ENCODE data around the gene TRIM37.
"Not testable (repeated sequence)": the region's sequence is repeated elsewhere in the genome, so short reads cannot be mapped to it uniquely, and the experiment has no call there.

Gene TRIM37

DNA sequence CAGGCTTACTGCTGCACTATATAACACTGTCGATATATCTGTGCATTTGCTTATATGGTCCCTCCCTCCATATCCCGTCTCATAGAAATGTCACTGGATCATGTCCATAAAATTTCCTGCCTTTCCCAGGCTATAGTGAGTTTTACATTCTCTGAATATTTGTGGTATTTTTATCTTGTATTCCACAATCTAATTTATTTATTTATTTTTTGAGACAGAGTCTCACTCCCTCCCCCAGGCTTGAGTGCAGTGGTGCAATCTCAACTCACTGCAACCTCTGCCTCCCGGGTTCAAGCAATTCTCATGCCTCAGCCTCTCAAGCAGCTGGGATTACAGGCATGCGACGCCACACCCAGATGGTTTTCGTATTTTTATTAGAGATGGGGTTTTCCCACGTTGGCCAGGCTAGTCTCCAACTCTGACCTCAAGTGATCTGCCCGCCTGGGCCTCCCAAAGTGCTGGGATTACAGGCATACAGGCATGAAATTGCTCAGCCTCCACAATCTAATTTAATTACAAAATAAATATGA, 12.9 kb downstream of the TRIM37 start:
- no peak for TF ChIP-seq ZNF274 (IDR thresholded peaks at IDR 0.05; ENCODE audit: low read depth, low read length)
- H3K4me3 ChIP-seq (ENCODE audit: low read length): no peak overlapping the region

DNA sequence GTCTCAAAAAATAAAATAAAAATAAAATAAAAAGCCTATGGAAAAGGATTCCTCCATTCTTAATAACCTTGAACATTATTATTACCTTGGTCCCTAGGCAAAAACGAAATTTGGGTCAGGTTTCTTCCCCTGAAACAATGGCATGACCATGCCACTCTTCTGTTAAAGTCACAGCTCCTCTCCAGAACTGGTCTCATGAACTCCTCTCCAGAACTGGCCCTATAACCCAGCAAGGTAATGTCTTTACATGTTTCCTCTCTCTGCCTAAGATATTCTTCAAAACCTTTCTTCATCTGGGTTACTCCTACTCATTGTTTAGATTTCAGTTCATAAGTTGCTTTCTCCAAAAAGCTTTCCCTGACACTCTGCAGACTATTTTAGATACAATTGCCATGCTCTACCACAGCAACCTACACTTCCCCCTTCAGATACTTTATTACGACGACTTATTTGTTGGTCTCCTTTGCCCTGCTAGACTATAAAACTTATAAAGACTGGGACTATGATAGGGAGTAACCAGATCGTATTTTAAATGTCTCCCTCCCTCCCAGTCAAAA, 13.5 kb downstream of the TRIM37 start:
- TF ChIP-seq ZNF274 (IDR thresholded peaks at IDR 0.05; ENCODE audit: low read depth, low read length): no peak
- H3K4me3 ChIP-seq (ENCODE audit: low read length): no peak overlapping the region

DNA sequence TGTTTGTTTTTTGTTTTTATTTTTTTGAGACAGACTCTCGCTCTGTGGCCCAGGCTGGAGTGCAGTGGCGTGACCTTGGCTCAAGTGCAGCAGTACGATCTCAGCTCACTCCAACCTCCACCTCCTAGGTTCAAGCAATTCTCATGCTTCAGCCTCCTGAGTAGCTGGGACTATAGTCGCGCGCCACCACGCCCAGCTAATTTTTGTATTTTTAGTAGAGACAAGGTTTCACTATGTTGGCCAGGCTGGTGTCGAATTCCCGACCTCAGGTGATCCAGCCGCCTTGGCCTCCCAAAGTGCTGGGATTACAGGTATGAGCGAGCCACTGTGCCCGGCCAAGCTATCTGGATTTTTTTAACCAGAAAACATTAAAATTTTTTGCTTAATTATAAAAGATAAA, 16.1 kb downstream of the TRIM37 start:
- not testable (repeated sequence) for H3K4me3 ChIP-seq (ENCODE audit: low read length)

DNA sequence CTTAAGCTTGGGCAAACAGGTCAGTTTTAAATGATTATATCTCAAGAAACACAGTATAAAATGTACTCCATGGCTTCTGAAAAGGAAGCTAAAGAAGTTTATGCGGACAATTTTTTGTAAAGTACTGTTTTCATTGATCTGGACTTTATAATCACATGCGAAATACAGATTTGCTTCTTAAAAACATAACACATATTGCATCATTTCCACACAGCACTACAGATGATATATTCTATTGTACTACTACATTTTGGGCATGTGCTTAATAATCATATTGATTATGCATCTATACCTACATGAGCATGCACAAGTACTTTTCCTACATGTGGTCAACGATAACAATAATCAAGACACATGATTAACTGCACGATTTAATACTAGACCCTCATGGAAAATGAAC, 22.5 kb downstream of the TRIM37 start:
- H3K4me3 ChIP-seq (ENCODE audit: low read length): no peak overlapping the region
- TF ChIP-seq ZNF274 (IDR thresholded peaks at IDR 0.05; ENCODE audit: low read depth, low read length): no peak

DNA sequence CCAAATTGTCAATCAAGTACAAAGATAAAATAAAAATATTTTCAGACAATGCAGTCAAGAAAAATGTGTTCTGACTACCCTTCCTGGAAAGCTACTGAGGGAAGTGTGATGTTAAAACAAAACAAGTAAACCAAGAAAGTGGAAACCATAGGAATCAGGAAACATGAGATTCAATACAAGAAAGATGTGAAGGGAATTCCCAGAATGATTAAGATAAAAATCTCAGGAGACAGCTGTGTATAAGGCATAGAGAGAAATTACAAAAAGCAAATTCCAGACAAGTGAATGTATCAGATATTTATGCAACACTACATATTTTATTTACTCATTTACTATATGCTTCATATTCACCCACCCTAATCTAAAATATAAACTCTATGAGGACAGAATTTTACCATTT, 32.2 kb downstream of the TRIM37 start:
- H3K4me3 ChIP-seq (ENCODE audit: low read length): no peak overlapping the region
- no peak for TF ChIP-seq ZNF274 (IDR thresholded peaks at IDR 0.05; ENCODE audit: low read depth, low read length)

DNA sequence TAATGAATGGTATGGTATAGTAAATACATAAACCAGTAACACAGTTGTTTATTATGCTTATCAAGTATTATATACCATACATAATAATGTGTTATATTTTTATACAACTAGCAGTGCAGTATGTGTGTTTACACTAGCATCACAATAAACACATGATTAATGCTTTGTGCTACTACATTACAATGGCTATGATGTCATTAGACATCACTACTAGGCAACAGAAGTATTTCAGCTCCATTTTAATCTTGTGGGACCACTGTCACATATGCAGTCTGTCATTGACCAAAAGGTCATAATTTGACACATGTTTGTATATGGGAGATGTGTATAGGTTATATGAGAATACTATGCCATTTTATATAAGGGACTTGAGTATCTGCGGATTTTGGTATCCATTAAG, 32.7 kb downstream of the TRIM37 start:
- H3K4me3 ChIP-seq (ENCODE audit: low read length): no peak overlapping the region
- TF ChIP-seq ZNF274 (IDR thresholded peaks at IDR 0.05; ENCODE audit: low read depth, low read length): no peak

DNA sequence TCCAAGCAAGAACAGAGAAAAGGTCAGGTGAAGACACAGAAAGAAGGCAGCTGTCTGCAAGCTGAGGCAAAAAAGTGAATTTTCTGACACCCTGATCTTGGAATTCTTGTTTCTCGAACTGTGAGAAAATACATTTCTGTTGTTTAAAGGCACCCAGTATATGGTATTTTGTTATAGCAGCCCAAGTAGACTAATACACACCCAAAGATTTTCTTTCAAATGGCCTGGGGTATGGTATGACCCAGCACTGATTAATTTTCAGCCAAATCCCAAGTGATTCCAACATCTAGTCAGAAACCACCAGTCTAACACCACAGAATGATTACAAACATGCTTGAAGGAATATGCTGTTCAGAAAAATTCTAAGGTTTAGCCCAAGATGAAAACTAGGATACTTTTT, 36.8 kb downstream of the TRIM37 start:
- no peak overlapping the region for H3K4me3 ChIP-seq (ENCODE audit: low read length)
- TF ChIP-seq ZNF274 (IDR thresholded peaks at IDR 0.05; ENCODE audit: low read depth, low read length): no peak

DNA sequence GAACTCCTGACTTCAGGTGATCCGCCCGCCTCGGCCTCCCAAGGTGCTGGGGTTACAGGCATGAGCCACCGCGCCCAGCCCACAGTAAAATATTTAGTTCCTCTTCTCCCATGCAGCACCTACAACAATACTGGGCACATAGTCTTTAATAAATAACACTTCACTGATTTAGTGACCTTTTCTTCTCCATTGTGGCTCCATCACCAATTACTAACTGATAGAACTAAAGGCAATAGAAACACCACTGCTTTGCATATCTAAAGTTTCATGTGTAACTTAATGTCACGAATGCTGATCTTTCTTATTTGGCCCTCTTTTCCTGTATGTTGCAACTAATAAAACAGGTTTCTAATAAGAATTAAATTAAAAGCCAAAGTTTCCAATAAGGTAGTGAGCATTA, 38.9 kb downstream of the TRIM37 start:
- H3K4me3 ChIP-seq (ENCODE audit: low read length): no peak overlapping the region
- TF ChIP-seq ZNF274 (IDR thresholded peaks at IDR 0.05; ENCODE audit: low read depth, low read length): no peak

DNA sequence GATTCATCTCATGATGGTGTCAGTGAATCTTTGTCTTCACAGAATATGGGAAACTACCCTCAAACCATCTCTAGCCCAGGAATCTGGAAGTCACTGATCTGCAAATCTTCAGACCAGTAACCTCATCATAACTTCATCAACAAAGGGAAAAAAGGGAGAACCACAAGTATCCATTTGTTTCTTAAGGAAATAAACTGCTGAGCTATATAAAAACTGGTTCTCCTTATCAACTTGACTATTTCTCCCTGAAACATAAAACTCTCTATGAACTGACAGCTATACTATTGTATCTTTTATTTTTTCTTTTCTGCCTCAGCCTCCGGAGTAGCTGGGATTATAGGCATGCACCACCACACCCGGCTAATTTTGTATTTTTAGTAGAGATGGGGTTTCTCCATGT, 39.3 kb downstream of the TRIM37 start:
- no peak for TF ChIP-seq ZNF274 (IDR thresholded peaks at IDR 0.05; ENCODE audit: low read depth, low read length)
- H3K4me3 ChIP-seq (ENCODE audit: low read length): no peak overlapping the region

DNA sequence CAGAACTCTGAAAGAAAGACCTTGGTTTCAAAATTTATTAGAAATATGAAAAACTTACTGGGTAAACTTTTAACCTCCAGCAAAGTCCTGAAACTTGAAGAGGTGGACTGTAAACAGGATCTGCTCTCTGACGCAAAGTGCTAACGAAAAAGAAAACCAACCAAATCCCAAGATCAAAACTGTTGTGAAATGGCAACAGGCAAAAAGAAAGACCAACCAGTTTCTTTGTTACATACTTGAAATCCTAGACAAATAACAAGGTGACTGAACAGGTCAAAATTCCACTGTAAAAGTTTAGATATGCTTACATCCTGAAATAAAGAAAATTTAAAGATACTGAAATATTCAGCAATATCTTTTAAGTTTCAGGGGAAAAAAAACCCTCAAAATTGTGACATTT, 44.2 kb downstream of the TRIM37 start:
- no peak for TF ChIP-seq ZNF274 (IDR thresholded peaks at IDR 0.05; ENCODE audit: low read depth, low read length)
- no peak overlapping the region for H3K4me3 ChIP-seq (ENCODE audit: low read length)

DNA sequence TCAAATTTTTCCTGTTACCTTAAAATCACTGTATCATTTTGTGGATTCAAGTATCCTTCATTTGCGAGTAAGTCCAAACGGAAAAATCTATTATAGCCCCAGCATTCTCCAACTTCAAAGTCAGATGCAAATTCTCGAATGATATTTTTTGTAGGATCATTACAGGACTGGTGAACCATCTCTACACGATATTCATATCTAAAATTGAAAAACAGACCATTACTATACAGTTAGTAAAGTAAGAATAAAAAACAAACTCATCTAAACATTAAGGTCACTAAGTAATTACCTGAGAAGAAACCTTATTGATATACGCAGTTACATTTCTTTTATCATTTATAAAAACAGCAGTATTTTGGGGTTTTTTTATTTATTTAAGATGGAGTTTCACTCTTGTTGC, 49.8 kb downstream of the TRIM37 start:
- no peak overlapping the region for H3K4me3 ChIP-seq (ENCODE audit: low read length)
- TF ChIP-seq ZNF274 (IDR thresholded peaks at IDR 0.05; ENCODE audit: low read depth, low read length): no peak

DNA sequence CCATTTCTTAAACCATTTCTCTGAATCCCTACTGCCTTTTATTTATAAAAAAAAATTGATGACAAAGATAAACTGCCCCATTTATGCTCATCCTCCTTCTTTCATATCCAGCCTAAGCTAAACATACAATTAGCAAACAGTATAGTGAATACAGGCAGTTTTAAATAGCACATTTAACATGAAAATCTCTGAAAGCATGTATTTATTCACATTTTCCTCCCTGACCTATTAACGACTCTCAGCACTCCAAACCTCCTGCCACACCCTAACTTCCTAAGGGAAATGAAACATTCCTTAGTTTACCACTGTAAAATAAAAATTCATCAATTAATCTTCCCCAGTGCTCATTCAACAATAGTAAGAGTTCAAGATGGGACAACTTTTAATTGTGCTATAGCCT, 56.9 kb downstream of the TRIM37 start:
- no peak for TF ChIP-seq ZNF274 (IDR thresholded peaks at IDR 0.05; ENCODE audit: low read depth, low read length)
- no peak overlapping the region for H3K4me3 ChIP-seq (ENCODE audit: low read length)

DNA sequence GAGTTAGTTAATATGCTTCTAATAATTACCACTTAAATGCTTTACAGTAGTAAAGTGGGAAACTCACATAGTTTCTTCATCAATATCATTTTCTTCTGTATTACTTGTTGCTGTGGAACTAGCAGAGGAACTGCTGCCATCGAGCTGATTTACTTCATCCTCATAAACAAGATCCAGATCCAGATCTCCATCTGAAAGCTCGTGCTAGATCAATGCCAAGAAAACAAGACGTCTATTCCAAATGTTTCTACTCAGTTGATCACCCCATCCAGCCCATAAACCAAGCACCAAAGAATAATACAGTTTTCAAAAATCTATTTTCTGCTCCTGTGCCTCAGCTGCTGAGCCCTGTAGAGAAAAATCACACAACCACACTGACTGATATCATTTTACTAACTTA, 59.1 kb downstream of the TRIM37 start:
- H3K4me3 ChIP-seq (ENCODE audit: low read length): no peak overlapping the region
- TF ChIP-seq ZNF274 (IDR thresholded peaks at IDR 0.05; ENCODE audit: low read depth, low read length): no peak

DNA sequence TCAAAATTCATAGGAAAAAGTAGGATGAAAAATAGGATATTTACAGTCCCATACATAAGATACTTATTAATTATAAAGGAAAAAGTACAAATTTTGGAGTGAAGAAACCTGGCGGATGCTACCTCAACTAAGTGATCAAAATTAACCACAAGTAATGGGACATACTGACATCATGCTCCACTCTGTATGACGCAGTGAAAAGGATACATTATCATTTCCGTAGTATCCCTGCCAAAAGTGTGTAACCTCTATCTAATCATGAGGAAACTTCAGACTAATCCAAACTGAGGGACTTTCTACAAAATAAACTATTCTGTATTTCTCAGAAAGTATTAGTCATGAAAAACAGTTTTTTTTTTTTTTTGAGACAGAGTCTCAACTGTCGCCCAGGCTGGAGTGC, 60.5 kb downstream of the TRIM37 start:
- TF ChIP-seq ZNF274 (IDR thresholded peaks at IDR 0.05; ENCODE audit: low read depth, low read length): no peak
- H3K4me3 ChIP-seq (ENCODE audit: low read length): no peak overlapping the region

DNA sequence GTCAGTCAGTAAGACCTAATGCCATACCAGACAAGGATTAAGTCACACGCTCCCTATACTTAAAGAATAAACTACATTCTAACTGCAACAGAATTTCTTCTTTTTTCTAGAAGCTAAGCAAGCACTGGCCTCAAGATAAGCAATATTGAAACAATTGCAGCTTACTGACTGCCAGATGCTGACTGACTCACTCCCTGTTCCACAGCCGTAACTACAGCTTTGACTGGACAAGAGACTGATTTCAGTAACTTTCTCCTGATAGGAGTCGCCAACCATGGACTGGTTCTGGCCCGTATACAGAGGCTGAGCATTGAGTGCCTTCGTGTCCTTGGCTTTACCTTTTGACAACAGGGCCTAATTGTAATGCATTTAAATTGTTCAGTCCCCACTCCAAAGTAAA, 67.9 kb downstream of the TRIM37 start:
- TF ChIP-seq ZNF274 (IDR thresholded peaks at IDR 0.05; ENCODE audit: low read depth, low read length): no peak
- no peak overlapping the region for H3K4me3 ChIP-seq (ENCODE audit: low read length)

DNA sequence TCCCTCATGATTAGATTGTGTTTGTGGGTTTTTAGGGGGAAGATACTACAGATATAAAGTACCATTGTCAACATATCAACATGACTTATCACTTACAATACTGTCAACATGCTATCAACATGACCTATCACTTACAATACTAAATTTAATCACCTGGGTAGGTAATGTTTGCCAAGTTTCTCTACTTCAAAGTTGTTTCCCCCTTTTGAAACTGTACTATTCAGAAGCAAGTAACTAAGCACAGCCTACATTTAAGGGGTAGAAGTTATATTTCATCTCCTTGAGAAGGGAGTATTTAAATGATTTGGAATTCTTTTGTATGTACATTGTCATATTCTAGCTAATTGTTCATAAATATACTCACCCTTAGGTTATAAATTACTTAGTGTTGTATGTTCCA, 68.7 kb downstream of the TRIM37 start:
- no peak for TF ChIP-seq ZNF274 (IDR thresholded peaks at IDR 0.05; ENCODE audit: low read depth, low read length)
- H3K4me3 ChIP-seq (ENCODE audit: low read length): no peak overlapping the region

Measured in GM08714 (cell line).